NCI-H146 (cell line): ENCODE results near the gene ARFRP1.
A peak's percentile ranks its signal among the peaks of the same experiment; 100 is the strongest.

Experiments used
- DNase-seq: peaks from one replicate; lab custom pipeline; 2025; lab: John Stamatoyannopoulos, UW

ARFRP1 gene

DNA sequence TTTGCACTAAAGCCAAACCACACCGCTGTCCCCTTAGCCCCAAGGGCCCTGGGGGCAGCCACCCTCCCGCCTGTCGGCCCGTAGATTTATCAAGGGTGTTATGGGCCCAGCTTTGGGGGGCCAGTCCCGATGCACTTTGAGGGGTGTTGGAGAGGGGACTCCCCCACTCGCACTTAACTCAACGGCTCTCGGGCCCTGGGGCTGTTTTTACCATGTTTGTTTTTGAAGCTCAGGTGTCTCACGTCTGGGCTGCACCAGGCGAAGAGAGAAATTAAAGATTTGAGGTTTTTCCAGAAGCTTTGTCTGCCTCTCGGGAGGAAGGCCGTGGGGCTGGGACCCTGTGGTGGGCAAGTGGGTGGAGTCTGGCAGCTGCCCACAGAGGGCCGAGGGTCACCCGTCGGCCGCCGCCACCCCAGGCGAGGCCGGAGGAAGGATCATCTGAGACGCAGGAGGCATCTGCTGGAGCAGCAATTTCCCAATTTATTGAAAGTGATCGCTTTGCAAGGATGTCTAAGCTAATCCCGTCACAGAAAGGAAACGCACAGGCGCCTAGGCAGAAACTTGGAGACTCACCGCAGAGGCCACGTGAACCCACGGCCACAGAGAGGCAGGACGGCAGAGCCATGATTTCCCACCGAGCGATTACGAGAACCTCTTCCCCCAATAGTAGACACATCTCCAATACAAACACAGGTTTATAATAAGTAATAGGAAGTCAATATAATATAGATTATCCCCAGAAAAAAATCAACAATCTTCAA lies 35.6 kb upstream of the ARFRP1 start:
- DNase-seq = no peak

DNA sequence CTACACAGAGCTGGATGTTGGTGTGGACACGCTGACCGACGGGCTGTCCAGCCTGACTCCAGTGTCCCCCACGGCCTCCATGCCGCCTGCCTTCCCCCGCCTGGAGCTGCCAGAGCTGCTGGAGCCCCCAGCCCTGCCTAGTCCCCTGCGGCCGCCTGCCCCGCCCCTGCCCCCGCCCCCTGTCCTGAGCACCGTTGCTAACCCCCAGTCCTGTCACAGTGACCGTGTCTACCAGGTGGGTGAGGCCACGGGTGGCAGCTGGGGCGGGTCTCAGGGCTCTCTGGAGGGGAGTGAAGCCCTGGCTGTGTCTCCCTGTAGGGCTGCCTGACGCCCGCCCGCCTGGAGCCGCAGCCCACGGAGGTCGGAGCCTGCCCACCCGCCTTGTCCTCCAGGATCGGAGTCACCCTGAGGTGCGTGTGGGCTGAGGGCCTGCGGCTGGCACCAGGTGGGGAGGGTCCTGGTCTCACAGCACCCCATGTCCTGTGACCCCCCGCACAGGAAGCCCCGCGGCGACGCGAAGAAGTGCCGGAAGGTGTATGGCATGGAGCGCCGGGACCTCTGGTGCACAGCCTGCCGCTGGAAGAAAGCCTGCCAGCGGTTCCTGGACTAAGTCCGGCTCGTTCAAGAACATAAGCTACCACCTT lies 34.7 kb upstream of the ARFRP1 start:
- DNase-seq = no peak

DNA sequence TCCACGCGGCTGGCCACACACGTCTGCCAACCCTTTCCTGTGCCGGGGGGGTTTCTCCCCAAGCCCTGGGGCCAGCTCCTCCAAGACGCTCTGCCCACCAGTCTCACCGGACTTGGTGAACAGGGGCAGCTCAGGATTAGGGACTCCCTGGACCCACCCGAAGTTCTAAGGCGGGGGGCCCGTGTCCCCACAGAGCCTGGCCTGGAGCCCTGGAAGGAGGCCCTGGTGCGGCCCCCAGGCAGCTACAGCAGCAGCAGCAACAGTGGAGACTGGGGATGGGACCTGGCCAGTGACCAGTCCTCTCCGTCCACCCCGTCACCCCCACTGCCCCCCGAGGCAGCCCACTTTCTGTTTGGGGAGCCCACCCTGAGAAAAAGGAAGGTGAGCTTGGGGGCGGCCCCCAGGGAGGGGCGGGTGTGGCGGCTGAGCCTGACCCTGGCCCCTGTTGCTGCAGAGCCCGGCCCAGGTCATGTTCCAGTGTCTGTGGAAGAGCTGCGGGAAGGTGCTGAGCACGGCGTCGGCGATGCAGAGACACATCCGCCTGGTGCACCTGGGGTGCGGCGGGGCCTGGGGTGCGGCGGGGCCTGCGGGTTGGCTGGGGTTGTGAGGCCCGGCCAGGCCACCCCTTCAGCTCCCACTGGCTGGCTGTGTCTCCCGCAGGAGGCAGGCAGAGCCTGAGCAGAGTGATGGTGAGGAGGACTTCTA lies 34.1 kb upstream of the ARFRP1 start:
- DNase-seq = no peak

DNA sequence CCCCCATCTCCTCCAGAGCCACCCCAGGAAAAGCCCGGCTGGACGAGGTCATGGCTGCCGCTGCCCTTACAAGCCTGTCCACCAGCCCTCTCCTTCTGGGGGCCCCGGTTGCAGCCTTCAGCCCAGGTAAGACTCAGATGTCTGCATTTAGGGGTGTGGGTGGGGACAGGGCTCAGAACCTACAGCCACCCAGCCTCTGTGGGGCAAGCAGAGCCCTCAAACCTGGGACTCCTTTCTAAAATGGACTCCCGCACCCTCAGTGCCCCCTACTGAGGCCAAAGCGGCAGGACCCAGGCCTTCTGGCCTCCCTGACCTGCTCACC lies 33.5 kb upstream of the ARFRP1 start:
- no peak for DNase-seq

DNA sequence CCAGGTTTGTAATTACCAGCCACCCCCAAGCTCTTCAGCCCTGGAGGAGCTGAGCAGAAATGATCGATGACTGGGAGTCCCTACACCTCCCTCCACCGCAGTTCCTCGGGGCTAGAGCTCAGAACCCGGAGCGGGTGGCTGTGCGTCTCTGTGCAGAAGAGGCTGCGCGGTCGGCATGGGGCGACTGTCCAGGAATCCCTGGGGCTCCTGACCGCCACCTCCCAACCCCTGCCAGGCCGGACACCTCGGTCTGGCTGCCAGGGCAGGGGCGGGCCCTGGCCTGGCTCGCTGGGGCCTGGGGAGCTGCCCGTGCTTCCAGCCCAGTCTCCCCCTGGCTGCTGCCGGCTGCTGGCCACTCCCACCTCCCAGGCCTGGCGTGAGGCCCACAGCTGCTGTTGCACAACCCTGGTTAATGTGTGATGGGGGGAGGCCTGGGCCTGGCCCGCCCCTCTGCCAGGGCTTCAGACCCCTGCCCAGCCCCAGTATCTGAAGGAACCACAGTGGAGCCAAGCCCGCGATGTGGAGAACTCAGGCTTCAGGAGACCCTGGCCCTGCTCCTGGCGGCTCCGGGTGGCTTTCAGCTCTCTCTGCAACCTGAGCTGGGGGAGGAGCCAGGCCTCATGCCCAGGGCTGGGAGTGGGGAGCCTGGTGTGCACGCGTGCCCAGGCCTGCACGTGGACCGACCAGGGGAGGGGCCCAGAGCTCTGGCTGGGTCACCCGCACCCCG lies 33.0 kb upstream of the ARFRP1 start:
- peak; percentile 75 for DNase-seq

DNA sequence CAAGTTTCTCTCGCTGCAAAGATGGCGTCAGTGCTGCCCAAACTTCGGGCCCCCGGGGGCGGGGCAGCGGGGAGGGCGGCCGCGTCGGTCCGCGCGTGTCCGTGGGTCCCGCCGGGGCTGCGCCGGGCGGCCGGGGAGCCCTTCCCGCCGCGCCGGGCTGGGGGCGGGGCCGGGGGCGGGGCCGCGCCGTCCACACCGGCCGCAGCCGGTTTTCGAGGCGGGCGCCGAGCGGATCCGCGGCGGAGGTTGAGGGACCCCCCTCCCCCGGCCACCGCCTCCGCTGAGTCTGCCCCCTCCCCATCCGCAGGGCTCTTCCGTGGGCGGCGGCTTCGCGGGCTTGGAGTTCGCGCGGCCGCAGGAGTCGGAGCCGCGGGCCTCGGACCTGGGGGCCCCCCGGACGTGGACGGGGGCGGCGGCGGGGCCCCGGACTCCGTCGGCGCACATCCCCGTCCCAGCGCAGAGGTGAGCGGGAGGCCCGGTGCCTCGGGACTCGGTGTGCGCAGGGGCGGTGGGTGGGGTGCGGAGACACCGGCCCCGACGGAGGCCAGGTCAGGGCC lies 32.4 kb upstream of the ARFRP1 start:
- DNase-seq = peak; percentile 50

DNA sequence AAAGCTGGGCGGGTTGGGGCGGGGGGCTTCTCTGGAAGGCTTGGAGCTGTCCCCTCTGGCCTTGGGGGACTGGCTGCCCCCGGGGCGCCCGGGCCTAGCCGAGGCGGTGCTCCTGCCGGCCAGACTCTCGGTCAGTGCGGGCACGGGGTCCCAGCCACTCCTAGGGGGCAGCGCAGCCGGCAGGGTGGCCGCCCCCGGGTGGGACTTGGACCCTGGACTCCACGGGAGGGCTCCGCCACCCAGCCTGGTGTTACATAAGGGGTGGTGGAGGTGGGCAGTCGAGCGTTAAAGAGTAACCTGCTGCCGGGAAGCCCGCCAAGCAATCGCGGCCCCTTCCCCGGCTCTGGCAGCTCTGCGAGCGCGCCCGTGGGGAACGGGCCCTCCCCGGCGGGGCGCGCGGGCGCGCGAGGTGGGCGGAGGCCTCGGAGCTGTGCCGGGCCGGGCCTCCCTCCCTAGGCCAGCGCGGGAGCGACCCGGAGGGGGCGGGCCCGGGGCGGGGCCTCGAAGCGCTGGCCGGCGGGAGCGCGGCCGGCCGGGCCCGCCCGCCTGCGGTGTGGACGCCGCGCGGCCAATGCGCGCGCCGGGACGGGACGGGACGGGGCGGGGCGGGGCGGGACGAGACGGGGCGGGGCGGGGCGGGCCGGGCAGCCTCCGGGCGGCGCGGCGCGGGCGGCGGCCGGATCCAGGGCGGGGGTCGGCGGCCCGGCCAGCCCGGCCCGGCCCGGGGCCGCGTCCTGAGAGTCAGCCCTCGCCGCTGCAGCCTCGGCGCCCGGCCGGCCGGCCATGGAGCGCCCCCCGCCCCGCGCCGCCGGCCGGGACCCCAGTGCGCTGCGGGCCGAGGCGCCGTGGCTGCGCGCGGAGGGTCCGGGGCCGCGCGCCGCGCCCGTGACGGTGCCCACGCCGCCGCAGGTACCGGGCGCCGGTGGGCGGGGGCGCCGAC lies 31.6 kb upstream of the ARFRP1 start, which contains the start of gene SLC2A4RG:
SLC2A4RG (plus strand) TSS at position 647 of the 940 bp plus-strand sequence; CDS start at position 784, 137 bp downstream.
- peak; percentile 70 for DNase-seq

DNA sequence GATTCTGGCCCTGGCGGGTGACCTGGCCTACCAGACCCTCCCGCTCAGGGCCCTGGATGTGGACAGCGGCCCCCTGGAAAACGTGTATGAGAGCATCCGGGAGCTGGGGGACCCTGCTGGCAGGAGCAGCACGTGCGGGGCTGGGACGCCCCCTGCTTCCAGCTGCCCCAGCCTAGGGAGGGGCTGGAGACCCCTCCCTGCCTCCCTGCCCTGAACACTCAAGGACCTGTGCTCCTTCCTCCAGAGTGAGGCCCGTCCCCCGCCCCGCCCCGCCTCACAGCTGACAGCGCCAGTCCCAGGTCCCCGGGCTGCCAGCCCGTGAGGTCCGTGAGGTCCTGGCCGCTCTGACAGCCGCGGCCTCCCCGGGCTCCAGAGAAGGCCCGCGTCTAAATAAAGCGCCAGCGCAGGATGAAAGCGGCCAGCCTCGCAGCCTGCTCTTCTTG lies 30.9 kb upstream of the ARFRP1 start:
- peak; percentile 15 for DNase-seq

DNA sequence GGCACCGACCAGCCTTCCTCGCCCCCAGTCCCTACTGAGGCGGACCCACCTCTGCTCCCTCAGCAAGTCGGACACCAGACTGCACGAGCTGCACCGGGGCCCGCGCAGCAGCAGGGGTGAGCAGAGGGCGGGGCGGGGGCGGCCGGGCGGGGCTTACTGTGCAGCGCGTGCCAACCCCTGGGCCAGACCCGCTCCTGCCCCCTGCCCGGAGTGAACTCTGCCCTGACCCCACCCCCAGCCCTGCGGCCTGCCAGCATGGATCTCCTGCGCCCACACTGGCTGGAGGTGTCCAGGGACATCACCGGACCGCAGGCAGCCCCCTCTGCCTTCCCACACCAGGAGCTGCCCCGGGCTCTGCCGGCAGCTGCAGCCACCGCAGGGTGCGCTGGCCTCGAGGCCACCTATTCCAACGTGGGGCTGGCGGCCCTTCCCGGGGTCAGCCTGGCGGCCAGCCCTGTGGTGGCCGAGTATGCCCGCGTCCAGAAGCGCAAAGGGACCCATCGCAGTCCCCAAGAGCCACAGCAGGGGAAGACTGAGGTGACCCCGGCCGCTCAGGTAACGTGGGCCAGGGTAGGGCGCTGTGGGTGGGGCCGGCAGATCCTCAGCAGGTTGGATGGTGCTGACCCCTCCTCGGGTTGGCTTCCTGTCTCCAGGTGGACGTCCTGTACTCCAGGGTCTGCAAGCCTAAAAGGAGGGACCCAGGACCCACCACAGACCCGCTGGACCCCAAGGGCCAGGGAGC lies 30.3 kb upstream of the ARFRP1 start:
- peak; percentile 19 for DNase-seq

DNA sequence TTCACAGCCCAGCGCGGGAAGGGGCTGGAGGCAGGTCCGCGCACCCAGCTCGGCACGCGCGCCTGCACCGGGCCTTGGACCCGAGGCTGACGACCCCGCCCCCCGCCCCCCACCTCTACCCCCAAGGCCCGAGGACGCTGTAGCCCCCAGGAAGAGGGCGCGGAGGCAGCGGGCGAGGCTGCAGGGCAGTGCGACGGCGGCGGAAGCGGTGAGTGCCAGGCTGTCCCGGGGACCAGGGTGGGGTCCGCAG lies 29.8 kb upstream of the ARFRP1 start:
- no peak for DNase-seq

DNA sequence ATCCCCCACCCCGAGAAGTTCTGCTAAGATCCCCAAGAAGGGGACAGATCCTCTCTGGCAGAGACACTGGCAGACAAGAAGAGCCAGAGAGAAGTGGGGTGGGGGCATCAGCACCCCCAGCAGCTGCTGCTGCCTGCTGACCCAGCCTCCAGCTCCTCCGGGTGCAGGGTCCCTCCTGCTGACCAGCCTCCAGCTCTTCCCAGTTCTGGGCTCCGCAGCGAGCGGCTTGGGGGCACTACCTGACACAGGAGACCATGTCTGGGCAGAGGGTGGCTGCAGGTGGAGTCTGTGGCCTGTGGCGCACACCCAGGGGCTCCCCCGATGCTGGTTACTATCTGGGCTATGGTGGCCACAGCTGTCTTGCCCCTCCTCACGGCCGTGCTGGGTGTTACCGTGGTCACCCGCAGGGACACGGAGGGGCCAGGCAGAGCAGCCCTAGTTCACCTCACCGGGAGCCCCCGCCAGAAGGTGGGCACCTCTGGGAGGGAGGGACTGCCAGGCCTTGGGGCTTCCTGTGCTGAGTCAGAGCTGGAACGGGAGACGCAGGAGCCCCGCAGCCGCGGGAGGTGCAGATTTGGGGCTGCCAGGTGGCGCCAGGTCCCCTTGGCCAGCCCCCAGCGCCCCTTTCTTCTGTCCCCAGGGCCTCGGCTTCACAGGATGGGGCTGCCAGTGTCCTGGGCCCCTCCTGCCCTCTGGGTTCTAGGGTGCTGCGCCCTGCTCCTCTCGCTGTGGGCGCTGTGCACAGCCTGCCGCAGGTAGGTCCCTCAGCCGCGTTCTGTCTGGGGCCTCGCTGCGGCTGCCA lies 29.3 kb upstream of the ARFRP1 start:
- DNase-seq = no peak

DNA sequence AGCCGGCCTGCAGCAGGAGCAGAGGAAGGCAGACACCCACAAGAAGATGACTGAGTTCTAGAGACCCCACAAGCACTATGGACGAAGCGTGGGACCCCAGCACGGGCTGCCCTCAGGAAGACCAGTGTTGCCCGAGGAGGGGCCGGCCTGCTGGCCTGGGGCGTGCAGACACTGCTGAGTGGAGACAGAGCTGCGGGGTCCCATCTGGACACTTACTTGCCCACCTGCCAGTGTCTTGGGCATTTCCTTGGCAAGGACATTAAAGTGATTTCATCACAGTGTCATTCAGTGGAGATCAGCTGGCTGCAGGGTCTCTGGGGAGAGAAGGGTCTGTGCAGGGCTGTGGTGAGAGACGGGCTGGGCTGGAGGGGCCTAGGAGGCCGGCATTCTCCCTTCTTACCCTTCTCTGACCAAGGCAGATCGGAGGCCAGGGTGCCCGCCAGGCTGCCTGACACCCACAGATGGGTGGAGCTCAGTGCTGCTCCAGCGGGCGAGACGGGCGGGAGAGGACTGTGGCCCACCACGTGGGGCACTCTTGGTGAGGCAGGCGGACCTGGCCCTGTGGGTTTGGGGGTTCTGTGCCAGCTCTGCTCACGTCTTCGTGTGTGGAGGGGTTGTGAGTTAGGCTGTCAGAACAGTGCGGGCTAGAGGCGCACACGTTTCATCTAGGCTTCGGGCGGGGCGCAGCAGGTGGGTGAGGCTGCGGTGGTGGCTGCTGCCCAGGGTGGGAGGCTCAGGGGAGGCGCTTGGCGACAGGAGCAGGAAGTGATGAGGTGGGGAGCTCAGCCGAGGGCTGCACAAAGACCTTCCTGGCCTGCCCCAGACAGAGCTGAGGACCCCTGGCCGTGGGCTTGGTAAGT lies 28.3 kb upstream of the ARFRP1 start, which contains the start of gene LIME1:
LIME1 (plus strand) TSS at position 806 of the 860 bp plus-strand sequence. CDS start 886 bp downstream, outside the sequence.
- DNase-seq = no peak

DNA sequence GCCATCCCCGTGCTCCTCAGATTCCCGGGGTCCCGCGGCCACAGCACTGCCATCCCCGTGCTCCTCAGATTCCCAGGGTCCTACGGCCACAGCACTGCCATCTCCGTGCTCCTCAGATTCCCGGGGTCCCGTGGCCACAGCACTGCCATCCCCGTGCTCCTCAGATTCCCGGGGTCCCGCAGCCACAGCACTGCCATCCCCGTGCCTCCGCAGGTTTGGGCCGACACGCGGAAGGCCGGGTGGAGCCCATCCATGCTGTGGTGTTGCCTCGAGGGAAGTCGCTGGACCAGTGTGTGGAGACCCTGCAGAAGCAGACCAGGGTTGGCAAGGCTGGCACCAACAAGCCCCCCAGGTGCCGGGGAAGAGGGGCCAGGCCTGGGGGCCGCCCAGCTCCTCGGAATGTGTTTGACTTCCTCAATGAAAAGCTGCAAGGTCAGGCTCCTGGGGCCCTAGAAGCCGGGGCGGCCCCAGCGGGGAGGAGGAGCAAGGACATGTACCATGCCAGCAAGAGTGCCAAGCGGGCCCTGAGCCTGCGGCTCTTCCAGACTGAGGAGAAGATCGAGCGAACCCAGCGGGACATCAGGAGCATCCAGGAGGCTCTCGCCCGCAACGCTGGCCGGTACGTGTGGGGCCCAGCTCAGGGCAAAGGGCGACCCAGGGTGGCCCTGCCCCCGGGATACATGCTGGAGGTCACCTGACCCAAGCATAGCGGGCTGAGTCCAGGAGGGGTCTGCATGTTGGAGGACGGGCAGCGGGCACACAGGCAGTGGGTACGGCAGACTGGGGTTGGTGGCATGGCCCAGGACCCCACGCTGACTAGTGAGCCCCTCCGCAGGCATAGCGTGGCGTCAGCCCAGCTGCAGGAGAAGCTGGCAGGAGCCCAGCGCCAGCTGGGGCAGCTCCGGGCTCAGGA lies 27.4 kb upstream of the ARFRP1 start:
- DNase-seq = no peak

DNA sequence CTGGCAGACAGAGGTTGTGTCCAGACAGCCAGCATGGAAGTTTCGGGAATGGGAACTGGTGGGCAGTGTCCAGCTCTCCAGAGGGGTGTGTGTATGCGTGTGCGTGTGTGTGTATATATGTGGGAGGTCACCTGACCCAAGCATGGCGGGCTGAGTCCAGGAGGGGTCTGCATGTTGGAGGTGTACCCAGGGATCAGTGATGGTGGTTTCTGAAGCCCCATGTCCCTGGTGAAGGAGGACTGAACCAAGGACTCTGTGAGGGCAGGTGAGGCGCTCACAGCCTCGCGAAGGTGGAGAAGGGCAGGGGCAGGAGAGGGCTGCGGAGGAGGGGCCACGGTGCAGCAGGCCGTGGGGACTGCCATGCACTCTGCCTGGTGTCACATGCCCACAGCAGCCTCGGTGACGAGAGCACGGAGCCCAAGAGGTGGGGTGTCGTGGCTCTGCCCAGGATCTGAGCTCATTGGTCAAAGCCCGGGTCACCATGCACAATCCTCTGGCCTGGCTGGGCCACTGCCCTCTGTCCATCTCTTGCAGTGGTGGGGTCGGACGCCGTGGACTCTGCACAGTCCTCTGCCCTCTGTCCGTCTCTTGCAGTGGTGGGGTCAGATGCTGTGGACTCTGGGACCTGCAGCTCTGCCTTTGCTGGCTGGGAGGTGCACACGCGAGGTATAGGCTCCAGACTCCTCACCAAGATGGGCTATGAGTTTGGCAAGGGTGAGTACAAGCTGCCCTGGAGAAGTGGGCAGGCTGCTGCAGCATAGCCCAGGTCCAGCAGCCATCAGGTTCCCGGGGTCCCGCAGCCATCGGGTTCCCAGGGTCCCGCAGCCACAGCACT lies 26.6 kb upstream of the ARFRP1 start:
- no peak for DNase-seq

DNA sequence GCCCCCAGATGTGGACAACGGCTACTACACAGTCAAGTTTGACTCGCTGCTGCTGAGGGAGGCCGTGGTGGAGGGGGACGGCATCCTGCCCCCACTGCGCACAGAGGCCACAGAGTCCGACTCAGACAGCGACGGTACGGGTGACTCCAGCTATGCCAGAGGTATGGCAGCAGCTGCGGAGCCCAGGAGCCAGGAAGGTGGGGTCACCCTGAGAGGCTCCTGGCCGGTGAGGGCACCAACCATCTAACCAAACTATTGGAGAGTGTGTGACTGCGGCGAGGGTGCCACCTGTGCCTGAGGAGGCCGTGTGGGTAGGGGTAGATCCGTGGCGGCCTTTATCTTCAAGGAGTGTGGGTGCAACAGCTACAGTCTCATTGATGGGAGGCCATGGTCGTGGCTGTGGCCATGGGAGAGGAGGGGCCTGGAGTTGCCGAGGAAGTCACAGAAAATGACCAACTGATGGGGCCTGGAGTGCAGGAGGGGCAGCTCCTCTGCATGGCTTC lies 25.9 kb upstream of the ARFRP1 start:
- no peak for DNase-seq

DNA sequence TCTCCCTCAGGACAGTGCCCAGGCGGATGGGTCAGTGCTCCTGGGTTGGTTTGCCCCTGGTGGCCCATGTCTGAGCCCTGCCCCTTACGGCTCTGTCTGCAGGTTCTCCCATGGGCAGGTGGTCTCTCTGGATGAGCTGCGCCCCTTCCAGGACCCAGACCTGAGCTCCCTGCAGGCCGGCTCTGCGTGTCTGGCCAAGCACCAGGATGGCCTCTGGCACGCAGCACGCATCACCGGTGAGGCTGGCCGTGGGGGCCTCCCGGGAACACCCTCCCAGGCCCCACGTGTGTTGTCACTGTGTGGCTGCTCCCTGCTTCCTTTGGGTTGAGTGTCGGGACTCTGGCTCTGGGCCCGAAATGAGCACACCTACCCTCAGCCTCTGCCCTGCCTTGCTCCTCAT lies 25.3 kb upstream of the ARFRP1 start:
- DNase-seq = no peak
